SK-N-SH (cell line): Measurements from ENCODE around the gene ZNF649. TPM values are rescaled to one million over a fixed set of nuclear protein-coding genes. Genes with fewer than 3 reads are reported as not detected.

ENCODE experiments used
- CTCF ChIA-PET: fragments of 300-600, 350-600 bp; formaldehyde crosslinking; extraction: SDS; loops from one replicate; lab custom pipeline; 2021; lab: Yijun Ruan, JAX
- POLR2A ChIA-PET: fragments of 350-600 bp; sonication (Branson Sonifier 250); formaldehyde crosslinking; extraction: SDS; loops from one replicate; lab custom pipeline; 2020; ENCODE audit warnings: antibody characterized with exemption, inconsistent platforms; lab: Yijun Ruan, JAX
- DNase-seq: peaks from one replicate; pipeline ENCODE4 v3.0.0; 2012
- H2AFZ ChIP-seq: fragments of 200-600 bp; sonication (generic); 2 replicates; pipeline ENCODE4 v1.8.1; 2016; ENCODE audit warnings: antibody characterized with exemption, mild to moderate bottlenecking, low read depth
- H3F3A ChIP-seq: fragments of 200-600 bp; sonication (generic); replicated peaks from 2 replicates; pipeline ENCODE3; 2016; ENCODE audit warnings: antibody characterized with exemption, mild to moderate bottlenecking; ENCODE audit not compliant: insufficient read depth
- H3K27ac ChIP-seq, 2 experiments: fragments of 200-500 bp in 1 of 2; fragments of 200-600 bp in 1 of 2; sonication (Bioruptor generic) in 1 of 2; sonication (generic), shearing (Covaris generic) in 1 of 2; 2 replicates each; pipeline versions ENCODE4 v1.5.1 to v1.6.1; 2014 to 2016; ENCODE audit warnings: low read depth in 2 of 2, inconsistent platforms in 1 of 2, low read length in 1 of 2, mild to moderate bottlenecking in 1 of 2, mixed read lengths in 1 of 2
- H3K27me3 ChIP-seq: fragments of 200-600 bp; sonication (generic), shearing (Covaris generic); 2 replicates; pipeline ENCODE4 v1.6.1; 2016; ENCODE audit warnings: mixed run types; ENCODE audit not compliant: insufficient read depth
- H3K36me3 ChIP-seq, 2 experiments: fragments of 200-500 bp in 1 of 2; fragments of 200-600 bp in 1 of 2; sonication (Bioruptor generic) in 1 of 2; sonication (generic) in 1 of 2; replicated peaks in 1 of 2; 2 replicates each; pipeline versions ENCODE3 to v1.5.1; 2014 to 2016; ENCODE audit warnings: low read length in 1 of 2, mild to moderate bottlenecking in 1 of 2; ENCODE audit not compliant: insufficient read depth in 2 of 2, control insufficient read depth in 1 of 2
- H3K4me1 ChIP-seq, 2 experiments: fragments of 200-500 bp in 1 of 2; fragments of 200-600 bp in 1 of 2; sonication (Bioruptor generic) in 1 of 2; sonication (generic), shearing (Covaris generic) in 1 of 2; 2 replicates each; pipeline versions ENCODE4 v1.5.1 to v1.6.1; 2014 to 2016; ENCODE audit warnings: low read depth in 1 of 2, low read length in 1 of 2, mixed run types in 1 of 2; ENCODE audit not compliant: insufficient read depth in 2 of 2, control insufficient read depth in 1 of 2
- H3K4me2 ChIP-seq: fragments of 200-600 bp; sonication (generic), shearing (Covaris generic); 2 replicates; pipeline ENCODE4 v1.6.1; 2017; ENCODE audit warnings: mixed run types
- H3K4me3 ChIP-seq, 2 experiments: fragments of 200-500 bp in 1 of 2; fragments of 200-600 bp in 1 of 2; sonication (Bioruptor generic) in 1 of 2; sonication (generic), shearing (Covaris generic) in 1 of 2; 2 replicates each; pipeline versions ENCODE4 v1.5.1 to v1.8.1; 2014 to 2016; ENCODE audit warnings: low read depth in 2 of 2, inconsistent platforms in 1 of 2, low read length in 1 of 2, mild to moderate bottlenecking in 1 of 2, mixed read lengths in 1 of 2, moderate library complexity in 1 of 2
- H3K79me2 ChIP-seq: fragments of 200-600 bp; sonication (generic); 2 replicates; pipeline ENCODE4 v1.8.1; 2017; ENCODE audit warnings: mild to moderate bottlenecking; ENCODE audit not compliant: insufficient read depth
- H3K9ac ChIP-seq: fragments of 200-600 bp; sonication (generic); 2 replicates; pipeline ENCODE4 v1.6.1; 2017; ENCODE audit warnings: mixed run types
- H3K9me2 ChIP-seq: fragments of 200-600 bp; sonication (generic); 2 replicates; pipeline ENCODE4 v1.6.1; 2017; ENCODE audit warnings: mixed run types
- H3K9me3 ChIP-seq: fragments of 200-600 bp; sonication (generic); 2 replicates; pipeline ENCODE4 v1.6.1; 2017; ENCODE audit warnings: mixed run types, mild to moderate bottlenecking, moderate library complexity
- H4K20me1 ChIP-seq: fragments of 200-600 bp; sonication (generic); 2 replicates; pipeline ENCODE4 v1.6.1; 2017; ENCODE audit warnings: mild to moderate bottlenecking, mixed run types; ENCODE audit not compliant: insufficient read depth
- CHD2 ChIP-seq: fragments of 150-350 bp; IDR thresholded peaks from 2 replicates; pipeline ENCODE4 v1.6.1; 2018; ENCODE audit warnings: low read length; ENCODE audit not compliant: partially characterized antibody
- EP300 ChIP-seq, 2 experiments: IDR thresholded peaks; 2 replicates each; pipeline versions ENCODE4 v1.4.0 to v1.6.1; 2012; ENCODE audit warnings: borderline replicate concordance in 1 of 2, low read depth in 1 of 2, low read length in 1 of 2
- EZH2phosphoT487 ChIP-seq: fragments of 200-600 bp; sonication (generic); IDR thresholded peaks from 2 replicates; pipeline ENCODE4 v1.6.1; 2017; ENCODE audit warnings: low read depth, mixed run types, mild to moderate bottlenecking, antibody characterized with exemption, moderate library complexity, borderline replicate concordance
- FOSL2 ChIP-seq: IDR thresholded peaks from 2 replicates; pipeline ENCODE4 v1.4.0; 2012; ENCODE audit warnings: low read depth, mild to moderate bottlenecking, moderate library complexity, borderline replicate concordance
- FOXJ3 ChIP-seq: sonication (generic); formaldehyde crosslinking; IDR thresholded peaks from 2 replicates; pipeline ENCODE4 v1.5.1; 2020; ENCODE audit warnings: mild to moderate bottlenecking, missing genetic modification reagents
- GATA2 ChIP-seq: sonication (generic); formaldehyde crosslinking; IDR thresholded peaks from 2 replicates; pipeline ENCODE4 v1.5.0; 2020; ENCODE audit warnings: mild to moderate bottlenecking, missing genetic modification reagents
- JUND ChIP-seq: IDR thresholded peaks from 2 replicates; pipeline ENCODE4 v1.4.0; 2012
- MXI1 ChIP-seq: IDR thresholded peaks from 2 replicates; pipeline ENCODE4 v1.6.1; 2012; ENCODE audit warnings: mild to moderate bottlenecking, low read depth, low read length, improper control_type of control experiment
- NFIC ChIP-seq: IDR thresholded peaks from 2 replicates; pipeline ENCODE4 v1.4.0; 2012; ENCODE audit warnings: borderline replicate concordance
- NRF1 ChIP-seq: IDR thresholded peaks from 2 replicates; pipeline ENCODE4 v1.6.1; 2012; ENCODE audit warnings: low read depth, mild to moderate bottlenecking, low read length
- PBX3 ChIP-seq: IDR thresholded peaks from 2 replicates; pipeline ENCODE4; 2012
- POLR2AphosphoS5 ChIP-seq: IDR thresholded peaks from 2 replicates; pipeline ENCODE4 v1.6.1; 2012; ENCODE audit warnings: low read depth, low read length
- RFX5 ChIP-seq: IDR thresholded peaks from 2 replicates; pipeline ENCODE4 v1.6.1; 2012; ENCODE audit warnings: mild to moderate bottlenecking, improper control_type of control experiment, low read length
- RXRA ChIP-seq: IDR thresholded peaks from 2 replicates; pipeline ENCODE4 v1.4.0; 2012; ENCODE audit warnings: low read depth, mild to moderate bottlenecking, borderline replicate concordance
- SMC3 ChIP-seq: IDR thresholded peaks from 2 replicates; pipeline ENCODE4 v1.6.1; 2012; ENCODE audit warnings: low read depth, low read length, improper control_type of control experiment
- TAF1 ChIP-seq: IDR thresholded peaks from 2 replicates; pipeline ENCODE4 v1.6.1; 2012; ENCODE audit warnings: low read depth, mild to moderate bottlenecking, low read length, moderate library complexity, borderline replicate concordance
- TCF12 ChIP-seq: IDR thresholded peaks from 2 replicates; pipeline ENCODE4 v1.4.0; 2012
- YY1 ChIP-seq: IDR thresholded peaks from 2 replicates; pipeline ENCODE4 v1.4.0; 2012; ENCODE audit warnings: low read depth, mild to moderate bottlenecking
- WGBS: methylation state at CpG from one replicate; pipeline ENCODE4 v1.1.6; 2017; ENCODE audit warnings: low lambda C conversion rate; 5-methylcytosine and 5-hydroxymethylcytosine counted together
- polyA plus RNA-seq, 3 experiments: library from polyadenylated mRNA; depleted of rRNA; stranded (reverse); fragments of >200 nt; gene quantifications; 2 replicates each; pipeline ENCODE4 v1.2.3, GENCODE V29; 2012

Gene ZNF649
- polyA plus RNA-seq, 1 of the 3 experiments (the other 2 are of a cell fraction): 1.5 TPM

GRCh38 chr19:51882518-51882917 is 22.3 kb downstream of the ZNF649 start (continued):
- TF ChIP-seq NRF1 (no peak), RFX5 (no peak)

- H3K9me2 ChIP-seq: no peaks in the 10 kb centered on the region
- no peak for DNase-seq
- peaks cover 42 to 44% of the 10 kb centered on the region in 2 experiments for H3K36me3 ChIP-seq
- WGBS: 94% methylated on average over 4 of the region's 4 CpGs
- TF ChIP-seq JUND (no peak), CHD2 (no peak), YY1 (no peak), TCF12 (no peak), EZH2phosphoT487 (no peak), FOSL2 (no peak), MXI1 (no peak), NRF1 (no peak), NFIC (no peak), EP300 (IDR thresholded peaks at IDR 0.05; ENCODE audit: borderline replicate concordance in 1 of 2, low read depth in 1 of 2, low read length in 1 of 2) (no peak), TAF1 (no peak), RFX5 (no peak), GATA2 (CRISPR knock-in tag) (no peak), POLR2AphosphoS5 (no peak), FOXJ3 (CRISPR knock-in tag) (no peak), SMC3 (no peak)
- TF ChIP-seq, all 33 proteins: peak for 0
- Histone ChIP-seq H3K4me1 (no peaks in the 10 kb centered on the region), H3K9me3 (peaks cover 27% of the 10 kb centered on the region), H4K20me1 (no peaks in the 10 kb centered on the region), H2AFZ (no peak overlapping the region), H3F3A (no peaks in the 10 kb centered on the region), H3K9ac (no peak overlapping the region), H3K27ac (no peak overlapping the region), H3K79me2 (no peaks in the 10 kb centered on the region), H3K4me2 (no peak overlapping the region), H3K27me3 (no peaks in the 10 kb centered on the region), H3K4me3 (peak overlapping the region in 1 of 2 experiments; percentile 17; a peak in 1 of 4 replicates)
- POLR2A ChIA-PET: no interaction called here
- CTCF ChIA-PET: no interaction called here
Observed at GRCh38 chr19:51873097-51873496, 31.7 kb downstream of the ZNF649 start.

GRCh38 chr19:51861870-51862622 is 42.8 kb downstream of the ZNF649 start:
- Histone ChIP-seq H3K9me3 (peaks cover 56% of the 10 kb centered on the region), H3K9me2 (no peaks in the 10 kb centered on the region), H3K9ac (no peak overlapping the region), H3K79me2 (no peaks in the 10 kb centered on the region), H3K27ac (no peak overlapping the region), H4K20me1 (no peaks in the 10 kb centered on the region), H3K4me2 (no peak overlapping the region), H3F3A (no peaks in the 10 kb centered on the region), H3K27me3 (no peaks in the 10 kb centered on the region), H3K36me3 (peaks cover 0 to 10% of the 10 kb centered on the region in 2 experiments), H3K4me3 (no peak overlapping the region), H3K4me1 (no peaks in the 10 kb centered on the region), H2AFZ (no peak overlapping the region)
- ChIA-PET POLR2A (no interaction called here), CTCF (no interaction called here)
- DNase-seq: no peak
- WGBS: 21% methylated on average over 2 of the region's 2 CpGs
- TF ChIP-seq RXRA (no peak), GATA2 (CRISPR knock-in tag) (no peak), FOSL2 (no peak), PBX3 (no peak)

Other genes with a start within 250 kb of the ZNF649 start
- 12.6 and 15.8 TPM in 2 replicates for gene SPACA6, start 211.7 kb downstream of the ZNF649 start, polyA plus RNA-seq (2012; rRNA removed)
- not detected in 2 replicates for gene HAS1, start 181.0 kb downstream of the ZNF649 start, polyA plus RNA-seq (2012; rRNA removed)
- 0.03 TPM in 1 of 2 replicates, not detected in the other for gene FPR1, start 153.1 kb downstream of the ZNF649 start, polyA plus RNA-seq (2012; rRNA removed)
- gene FPR2, start 143.8 kb downstream of the ZNF649 start, polyA plus RNA-seq (2012; rRNA removed): not detected in 2 replicates
- gene FPR3, start 109.9 kb downstream of the ZNF649 start, polyA plus RNA-seq (2012; rRNA removed): 0.02 and 0.05 TPM in 2 replicates
- 6.8 and 9.6 TPM in 2 replicates for gene ZNF577, start 17.1 kb downstream of the ZNF649 start, polyA plus RNA-seq (2012; rRNA removed)
- 2.2 and 3.1 TPM in 2 replicates for gene ZNF613, start 22.5 kb upstream of the ZNF649 start, polyA plus RNA-seq (2012; rRNA removed)
- 3.4 and 4.1 TPM in 2 replicates for gene ZNF350, start 81.8 kb upstream of the ZNF649 start, polyA plus RNA-seq (2012; rRNA removed)
- gene ZNF615, start 103.2 kb upstream of the ZNF649 start, polyA plus RNA-seq (2012; rRNA removed): 1.6 and 3.0 TPM in 2 replicates
- gene ZNF614, start 123.4 kb upstream of the ZNF649 start, polyA plus RNA-seq (2012; rRNA removed): 2.8 and 3.6 TPM in 2 replicates
- 2.9 and 3.9 TPM in 2 replicates for gene ZNF432, start 143.8 kb upstream of the ZNF649 start, polyA plus RNA-seq (2012; rRNA removed)
- 3.8 and 5.1 TPM in 2 replicates for gene ZNF841, start 190.7 kb upstream of the ZNF649 start, polyA plus RNA-seq (2012; rRNA removed)
- gene ZNF616, start 234.9 kb upstream of the ZNF649 start, polyA plus RNA-seq (2012; rRNA removed): 1.5 and 2.0 TPM in 2 replicates